ENCODE results near the gene SNX5.

Gene SNX5

GRCh38 chr20:17958373-17959256 lies 10.0 kb downstream of the SNX5 start:
- TF ChIP-seq CTBP1 (IDR thresholded peaks at IDR 0.05; ENCODE audit: borderline replicate concordance) (no peak), LEF1 (IDR thresholded peaks at IDR 0.05; ENCODE audit: borderline replicate concordance) (no peak), PKNOX1 (IDR thresholded peaks at IDR 0.05) (no peak), FOXM1 (IDR thresholded peaks at IDR 0.05; ENCODE audit: borderline replicate concordance) (no peak), ZNF384 (IDR thresholded peaks at IDR 0.05) (no peak), SP1 (IDR thresholded peaks at IDR 0.05) (no peak), NFRKB (IDR thresholded peaks at IDR 0.05) (no peak), ELF4 (IDR thresholded peaks at IDR 0.05) (no peak), FOXA1 (IDR thresholded peaks at IDR 0.05) (no peak), BHLHE40 (IDR thresholded peaks at IDR 0.05; ENCODE audit: borderline replicate concordance) (no peak), HDGF (IDR thresholded peaks at IDR 0.05; ENCODE audit: borderline replicate concordance) (no peak), SUZ12 (IDR thresholded peaks at IDR 0.05) (no peak), ARNT (IDR thresholded peaks at IDR 0.05) (no peak), L3MBTL2 (conservative IDR thresholded peaks at IDR 0.05) (no peak)
- DNase-seq (ENCODE audit: extremely low spot score), result no peak
- POLR2A ChIA-PET, result interaction anchor here (0.7 to 2.8 kb wide), 3 partner anchors 11 to 428 kb away, joined by 3 to 42 read pairs (median 3); partner anchors contain the start of genes BFSP1, DSTN, MGME1 and SNX5
- CTCF ChIA-PET, result interaction anchor here (0.5 to 1.4 kb wide), 3 partner anchors 14 to 367 kb away, joined by 3 to 9 read pairs (median 4); no protein-coding TSS in a partner anchor

- ChIA-PET POLR2A (interaction anchor here (0.7 to 2.8 kb wide), 3 partner anchors 11 to 427 kb away, joined by 3 to 42 read pairs (median 3); partner anchors contain the start of genes BFSP1, DSTN, MGME1 and SNX5), CTCF (interaction anchor here (1.0 to 1.4 kb wide), 2 partner anchors 13 to 18 kb away, joined by 3 to 9 read pairs; no protein-coding TSS in a partner anchor)
- TF ChIP-seq SP1 (IDR thresholded peaks at IDR 0.05) (no peak), CTBP1 (IDR thresholded peaks at IDR 0.05; ENCODE audit: borderline replicate concordance) (no peak), ZNF384 (IDR thresholded peaks at IDR 0.05) (peak; percentile 50; the same call in 1 of the 2 replicates)
- no peak for DNase-seq (ENCODE audit: extremely low spot score)
Measured at GRCh38 chr20:17957505-17958363, 10.9 kb downstream of the SNX5 start.

- ChIA-PET CTCF (interaction anchor here (1.2 kb wide), 1 partner anchor 18 kb away, joined by 3 read pairs; no protein-coding TSS in a partner anchor), POLR2A (interaction anchor here (0.8 to 1.4 kb wide), 2 partner anchors 11 to 12 kb away, joined by 4 to 7 read pairs; partner anchors contain the start of gene SNX5)
- DNase-seq (ENCODE audit: extremely low spot score), result no peak
- TF ChIP-seq BHLHE40 (IDR thresholded peaks at IDR 0.05; ENCODE audit: borderline replicate concordance) (no peak), SP1 (IDR thresholded peaks at IDR 0.05) (no peak), CTBP1 (IDR thresholded peaks at IDR 0.05; ENCODE audit: borderline replicate concordance) (no peak), PKNOX1 (IDR thresholded peaks at IDR 0.05) (no peak), TARDBP (IDR thresholded peaks at IDR 0.05) (no peak), SUZ12 (IDR thresholded peaks at IDR 0.05) (no peak), ZNF384 (IDR thresholded peaks at IDR 0.05) (no peak), ARNT (IDR thresholded peaks at IDR 0.05) (no peak), FOXA1 (IDR thresholded peaks at IDR 0.05) (no peak), NFRKB (IDR thresholded peaks at IDR 0.05) (no peak), FOXM1 (IDR thresholded peaks at IDR 0.05; ENCODE audit: borderline replicate concordance) (no peak), L3MBTL2 (conservative IDR thresholded peaks at IDR 0.05) (no peak)
Measured at GRCh38 chr20:17956099-17956685, 12.4 kb downstream of the SNX5 start.

GRCh38 chr20:17955302-17955701 lies 13.3 kb downstream of the SNX5 start:
- CTCF ChIA-PET, result no interaction called here
- no peak for DNase-seq (ENCODE audit: extremely low spot score)
- POLR2A ChIA-PET, result interaction anchor here (0.7 to 1.4 kb wide), 2 partner anchors 13 to 15 kb away, joined by 4 to 7 read pairs; partner anchors contain the start of gene SNX5
- no peak for TF ChIP-seq ZNF384 (IDR thresholded peaks at IDR 0.05)

GRCh38 chr20:17953935-17954334 lies 14.7 kb downstream of the SNX5 start:
- TF ChIP-seq PKNOX1 (IDR thresholded peaks at IDR 0.05) (no peak), L3MBTL2 (conservative IDR thresholded peaks at IDR 0.05) (no peak), SP1 (IDR thresholded peaks at IDR 0.05) (no peak)
- CTCF ChIA-PET, result no interaction called here
- POLR2A ChIA-PET, result no interaction called here
- no peak for DNase-seq (ENCODE audit: extremely low spot score)
